Measurements from ENCODE around the gene TTLL11. TPM values are rescaled to one million over a fixed set of nuclear protein-coding genes. Genes with fewer than 3 reads are reported as not detected.

The TTLL11 gene
- total RNA-seq, 2 experiments from 2014 or later = 3.3 to 6.9 TPM

GRCh38 chr9:121885345-121885901 lies 207.7 kb downstream of the TTLL11 start:
- Histone ChIP-seq H3K27ac (ENCODE audit: low read depth, low read length, poor library complexity, severe bottlenecking) (peak overlapping the region; percentile 2), H3K79me2 (ENCODE audit: insufficient read depth, low read depth, low read length) (no peaks in the 10 kb centered on the region), H3K4me3 (ENCODE audit: low read depth, low read length, poor library complexity, severe bottlenecking) (peak overlapping the region; percentile 0), H3K36me3 (ENCODE audit: insufficient read depth, low read length) (no peaks in the 10 kb centered on the region), H3K9me2 (ENCODE audit: insufficient read depth, low read length) (no peaks in the 10 kb centered on the region), H2AFZ (ENCODE audit: low read length) (peak overlapping the region; percentile 32; the same call in 1 of the 2 replicates), H3K4me1 (ENCODE audit: insufficient read depth, low read length, poor library complexity, severe bottlenecking) (peaks cover 37% of the 10 kb centered on the region), H3K9me3 (ENCODE audit: low read length) (no peaks in the 10 kb centered on the region), H4K20me1 (ENCODE audit: insufficient read depth, low read length) (no peaks in the 10 kb centered on the region), H3K4me2 (ENCODE audit: low read length) (peak overlapping the region; percentile 39)
- peak; percentile 64 for DNase-seq (ENCODE audit: low spot score)
- ChIA-PET POLR2A (interaction anchor here (0.6 to 1.6 kb wide), 7 partner anchors 10 to 139 kb away, joined by 3 to 6 read pairs (median 3); no protein-coding TSS in a partner anchor), CTCF (ENCODE audit: unreplicated experiment) (no interaction called here)
- no TSS peak for BruUV-seq (replicated peaks)
- intact Hi-C loops (cut with micrococcal nuclease; ENCODE audit: unreplicated experiment) = no loop called here
- no peak for TF ChIP-seq CTCF (conservative IDR thresholded peaks at IDR 0.05; ENCODE audit: low read length)

- H3K27ac ChIP-seq (ENCODE audit: low read depth, low read length, poor library complexity, severe bottlenecking) = no peak overlapping the region
- no peaks in the 10 kb centered on the region for H4K20me1 ChIP-seq (ENCODE audit: insufficient read depth, low read length)
- POLR2A ChIA-PET = no interaction called here
- peak overlapping the region; percentile 39 for H3K4me2 ChIP-seq (ENCODE audit: low read length)
- intact Hi-C loops (cut with micrococcal nuclease; ENCODE audit: unreplicated experiment) = no loop called here
- H2AFZ ChIP-seq (ENCODE audit: low read length) = peak overlapping the region; percentile 46; the same call in 1 of the 2 replicates
- H3K9me2 ChIP-seq (ENCODE audit: insufficient read depth, low read length) = no peaks in the 10 kb centered on the region
- no peaks in the 10 kb centered on the region for H3K36me3 ChIP-seq (ENCODE audit: insufficient read depth, low read length)
- no peak for DNase-seq (ENCODE audit: low spot score)
- no peak overlapping the region for H3K4me3 ChIP-seq (ENCODE audit: low read depth, low read length, poor library complexity, severe bottlenecking)
- H3K79me2 ChIP-seq (ENCODE audit: insufficient read depth, low read depth, low read length) = no peaks in the 10 kb centered on the region
- TF ChIP-seq CTCF (conservative IDR thresholded peaks at IDR 0.05; ENCODE audit: low read length) (no peak), EZH2phosphoT487 (IDR thresholded peaks at IDR 0.05; ENCODE audit: borderline replicate concordance, low read depth, low read length) (no peak)
- no peaks in the 10 kb centered on the region for H3K9me3 ChIP-seq (ENCODE audit: low read length)
- CTCF ChIA-PET (ENCODE audit: unreplicated experiment) = no interaction called here
- no TSS peak for BruUV-seq (replicated peaks)
- H3K4me1 ChIP-seq (ENCODE audit: insufficient read depth, low read length, poor library complexity, severe bottlenecking) = peaks cover 35% of the 10 kb centered on the region
Measured at GRCh38 chr9:121884057-121884541, 209.0 kb downstream of the TTLL11 start.

GRCh38 chr9:121883281-121884056 lies 209.6 kb downstream of the TTLL11 start:
- H3K79me2 ChIP-seq (ENCODE audit: insufficient read depth, low read depth, low read length) = no peaks in the 10 kb centered on the region
- no peaks in the 10 kb centered on the region for H3K36me3 ChIP-seq (ENCODE audit: insufficient read depth, low read length)
- BruUV-seq (replicated peaks) = no TSS peak
- no peaks in the 10 kb centered on the region for H3K9me3 ChIP-seq (ENCODE audit: low read length)
- ChIA-PET POLR2A (no interaction called here), CTCF (ENCODE audit: unreplicated experiment) (no interaction called here)
- intact Hi-C loops (cut with micrococcal nuclease; ENCODE audit: unreplicated experiment) = no loop called here
- peaks cover 35% of the 10 kb centered on the region for H3K4me1 ChIP-seq (ENCODE audit: insufficient read depth, low read length, poor library complexity, severe bottlenecking)
- H2AFZ ChIP-seq (ENCODE audit: low read length) = peak overlapping the region; percentile 46; the same call in 1 of the 2 replicates
- peak overlapping the region; percentile 39 for H3K4me2 ChIP-seq (ENCODE audit: low read length)
- peak; percentile 65 for DNase-seq (ENCODE audit: low spot score)
- H4K20me1 ChIP-seq (ENCODE audit: insufficient read depth, low read length) = no peaks in the 10 kb centered on the region
- H3K9me2 ChIP-seq (ENCODE audit: insufficient read depth, low read length) = no peaks in the 10 kb centered on the region
- no peak overlapping the region for H3K4me3 ChIP-seq (ENCODE audit: low read depth, low read length, poor library complexity, severe bottlenecking)
- H3K27ac ChIP-seq (ENCODE audit: low read depth, low read length, poor library complexity, severe bottlenecking) = no peak overlapping the region
- no peak for TF ChIP-seq CTCF (conservative IDR thresholded peaks at IDR 0.05; ENCODE audit: low read length)
- TF ChIP-seq EZH2phosphoT487 (IDR thresholded peaks at IDR 0.05; ENCODE audit: borderline replicate concordance, low read depth, low read length) = no peak
